GM12878 (cell line): ENCODE results near the gene LNX2. TPM values are rescaled to one million over a fixed set of nuclear protein-coding genes. Genes with fewer than 3 reads are reported as not detected.

Experiments used
- ATAC-seq: fragments of 200-7000 bp; cut with Tn5 transposase; 3 replicates; pipeline ENCODE4 v1.9.1; 2020; ENCODE audit warnings: mild to moderate bottlenecking, moderate library complexity
- BruUV-seq: library from RNA; stranded (reverse); fragments of 400-500 nt; replicated peaks from 2 replicates; lab custom pipeline; 2021; lab: Mats Ljungman, UMichigan
- CTCF ChIA-PET: fragments of 300-600 bp; sonication (Branson Sonifier 250); formaldehyde crosslinking; extraction: SDS; loops from one replicate; lab custom pipeline; 2021; ENCODE audit warnings: inconsistent platforms; lab: Yijun Ruan, JAX
- POLR2A ChIA-PET: fragments of 350-600 bp; formaldehyde crosslinking; extraction: SDS; loops from one replicate; lab custom pipeline; 2021; ENCODE audit warnings: inconsistent platforms; lab: Charles Lee
- RAD21 ChIA-PET: fragments of 300-600 bp; sonication (Branson Sonifier 250); formaldehyde crosslinking; loops from one replicate; lab custom pipeline; 2023; ENCODE audit warnings: antibody characterized with exemption; ENCODE audit not compliant: unreplicated experiment; lab: Charles Lee
- SMC1A ChIA-PET: fragments of 300-600 bp; sonication (Branson Sonifier 250); formaldehyde crosslinking; loops from one replicate; lab custom pipeline; 2023; ENCODE audit not compliant: unreplicated experiment, uncharacterized antibody; lab: Charles Lee
- DNase-seq: peaks from one replicate; pipeline ENCODE4 v3.0.0-alpha.2; 2011; ENCODE audit warnings: low read depth, low spot score
- FAIRE-seq: peaks from 3 replicates; lab custom pipeline; 2011; peaks lifted over from hg19 to GRCh38; lab: Jason Lieb, UNC
- H2AFZ ChIP-seq: 2 replicates; pipeline ENCODE4 v1.6.0; 2011; ENCODE audit warnings: low read depth, low read length, control low read depth; ENCODE audit not compliant: control insufficient read depth
- H3K27ac ChIP-seq: 2 replicates; pipeline ENCODE4 v1.5.1; 2011; ENCODE audit warnings: control low read depth; ENCODE audit not compliant: control insufficient read depth, insufficient read depth
- H3K27me3 ChIP-seq, 2 experiments: replicated peaks in 1 of 2; 2 replicates each; pipeline versions ENCODE4 v1.6.0 to v1.6.1; 2011; ENCODE audit warnings: low read length in 1 of 2; ENCODE audit not compliant: control insufficient read depth in 2 of 2, insufficient read depth in 2 of 2
- H3K36me3 ChIP-seq, 2 experiments: 2 replicates each; pipeline ENCODE4 v1.5.1; 2011; ENCODE audit warnings: low read length in 1 of 2; ENCODE audit not compliant: control insufficient read depth in 2 of 2, insufficient read depth in 2 of 2
- H3K4me1 ChIP-seq: 2 replicates; pipeline ENCODE4 v1.6.1; 2011; ENCODE audit warnings: mild to moderate bottlenecking, low read length, moderate library complexity, mixed read lengths; ENCODE audit not compliant: control insufficient read depth, insufficient read depth
- H3K4me2 ChIP-seq: 2 replicates; pipeline ENCODE4 v1.6.0; 2011; ENCODE audit warnings: control low read depth; ENCODE audit not compliant: control insufficient read depth, insufficient read depth
- H3K4me3 ChIP-seq: fragments of 200-600 bp; sonication (generic); 2 replicates; pipeline ENCODE4 v1.5.1; 2016
- H3K79me2 ChIP-seq: 2 replicates; pipeline ENCODE4 v1.6.0; 2011; ENCODE audit warnings: low read length; ENCODE audit not compliant: control insufficient read depth, insufficient read depth
- H3K9ac ChIP-seq: 2 replicates; pipeline ENCODE4 v1.8.0; 2011; ENCODE audit warnings: low read length, control low read depth, mixed read lengths; ENCODE audit not compliant: control insufficient read depth, insufficient read depth
- H3K9me3 ChIP-seq: replicated peaks from 3 replicates; pipeline ENCODE4 v1.5.1; 2011; ENCODE audit warnings: mild to moderate bottlenecking, low read length; ENCODE audit not compliant: control insufficient read depth, insufficient read depth
- H4K20me1 ChIP-seq: 2 replicates; pipeline ENCODE4 v1.6.0; 2011; ENCODE audit not compliant: control insufficient read depth, insufficient read depth
- BCL11A ChIP-seq: IDR thresholded peaks from 2 replicates; pipeline ENCODE4 v1.6.1; 2011; ENCODE audit warnings: low read depth, low read length
- BCL3 ChIP-seq: IDR thresholded peaks from 2 replicates; pipeline ENCODE4 v1.6.1; 2011; ENCODE audit warnings: borderline replicate concordance, low read depth, mild to moderate bottlenecking, moderate library complexity, low read length; ENCODE audit not compliant: insufficient read depth, poor library complexity, severe bottlenecking
- BHLHE40 ChIP-seq, 2 experiments: fragments of 450-650 bp in 1 of 2; IDR thresholded peaks; 2 replicates each; pipeline ENCODE4 v1.6.1; 2011 to 2017; ENCODE audit warnings: low read depth in 2 of 2, borderline replicate concordance in 1 of 2, improper control_type of control experiment in 1 of 2, low read length in 1 of 2, mild to moderate bottlenecking in 1 of 2
- BMI1 ChIP-seq: fragments of 450-650 bp; IDR thresholded peaks from 2 replicates; pipeline ENCODE4 v1.6.1; 2016; ENCODE audit warnings: mild to moderate bottlenecking, moderate library complexity, borderline replicate concordance
- ELK1 ChIP-seq: IDR thresholded peaks from 2 replicates; pipeline ENCODE4 v1.6.1; 2012; ENCODE audit warnings: low read depth, low read length, improper control_type of control experiment
- HCFC1 ChIP-seq: fragments of 150-350 bp; IDR thresholded peaks from 2 replicates; pipeline ENCODE4 v1.6.1; 2014; ENCODE audit warnings: low read length
- IRF3 ChIP-seq: fragments of 450-650 bp; IDR thresholded peaks from 2 replicates; pipeline ENCODE4 v1.6.1; 2014; ENCODE audit warnings: mild to moderate bottlenecking
- MXI1 ChIP-seq: fragments of 150-350 bp; IDR thresholded peaks from 2 replicates; pipeline ENCODE4 v1.6.1; 2011; ENCODE audit warnings: low read depth, mild to moderate bottlenecking, inconsistent platforms, low read length, improper control_type of control experiment
- POLR2AphosphoS5 ChIP-seq: IDR thresholded peaks from 2 replicates; pipeline ENCODE4 v1.6.1; 2011; ENCODE audit warnings: mild to moderate bottlenecking, low read length, inconsistent platforms
- RB1 ChIP-seq: fragments of 450-650 bp; formaldehyde crosslinking; IDR thresholded peaks from 2 replicates; pipeline ENCODE4 v1.6.1; 2017; ENCODE audit warnings: mild to moderate bottlenecking, borderline replicate concordance
- SMARCA5 ChIP-seq: fragments of 450-650 bp; IDR thresholded peaks from 2 replicates; pipeline ENCODE4 v1.6.1; 2017; ENCODE audit warnings: mild to moderate bottlenecking
- ZNF207 ChIP-seq: fragments of 450-650 bp; IDR thresholded peaks from 2 replicates; pipeline ENCODE4 v1.6.1; 2014; ENCODE audit warnings: antibody characterized with exemption, mild to moderate bottlenecking, borderline replicate concordance
- ZNF622 ChIP-seq: fragments of 450-650 bp; IDR thresholded peaks from 2 replicates; pipeline ENCODE4 v1.6.1; 2017; ENCODE audit warnings: mild to moderate bottlenecking, inconsistent platforms
- WGBS: methylation state at CpG from one replicate; pipeline ENCODE4 v1.1.6; 2016; ENCODE audit warnings: low lambda C conversion rate; ENCODE audit not compliant: insufficient replicate concordance, insufficient coverage; ENCODE audit errors: missing lambda C conversion rate; 5-methylcytosine and 5-hydroxymethylcytosine counted together
- in situ Hi-C: fragments of 300-500 bp; cut with MboI; formaldehyde crosslinking; loops from 9 replicates; pipeline ENCODE4 v1.14.3; 2018; ENCODE audit warnings: mixed read lengths
- intact Hi-C: fragments of 100-400 bp; cut with micrococcal nuclease; formaldehyde crosslinking; loops from one replicate; pipeline ENCODE4 v1.14.2; 2022; ENCODE audit not compliant: unreplicated experiment
- polyA plus RNA-seq, 11 experiments: library from polyadenylated mRNA; depleted of rRNA in 4 of 11; unstranded in 6 of 11; stranded (reverse) in 5 of 11; fragments of >200 nt; fragmentation: Nextera tagmentation in 4 of 11; fragmentation: Illumina TruSeq in 1 of 11; extraction: Ambion mirVana in 4 of 11; extraction: Trizol in 1 of 11; gene quantifications; 1 replicate in 1 of 11; 2 replicates in 10 of 11; pipeline versions ENCODE4 v1.2.1 to v1.2.3, GENCODE V29; 2011 to 2016; ENCODE audit warnings: inconsistent platforms in 2 of 11, missing spikeins in 2 of 11, low read depth in 1 of 11
- total RNA-seq, 4 experiments: library from RNA; depleted of rRNA in 3 of 4; stranded (reverse); fragments of >200 nt in 3 of 4; fragmentation: Illumina TruSeq in 1 of 4; extraction: Trizol in 1 of 4; gene quantifications; 2 replicates each; pipeline versions ENCODE4 v1.2.1 to v1.2.3, GENCODE V29; 2013 to 2021

The LNX2 gene
- total and polyA plus RNA-seq, 10 of the 15 experiments (the other 5 are each of a cell fraction or from before 2014, with no cell fraction given), result 1.3 to 7.7 (median 4.4) TPM

- no peak for TF ChIP-seq ELK1
- TF ChIP-seq BCL11A, result no peak
- TF ChIP-seq BHLHE40 (IDR thresholded peaks at IDR 0.05; ENCODE audit: borderline replicate concordance in 1 of 2, low read depth in 2 of 2, low read length in 1 of 2), result no peak
- TF ChIP-seq HCFC1, result no peak
- TF ChIP-seq BCL3, result no peak
- no peak for TF ChIP-seq MXI1
- no peak for TF ChIP-seq ZNF622
- TF ChIP-seq ZNF207, result no peak
- TF ChIP-seq RB1, result no peak
- TF ChIP-seq SMARCA5, result no peak
- TF ChIP-seq, all 136 proteins: peak for 0
Observed at GRCh38 chr13:27638001-27638400, 17.7 kb upstream of the LNX2 start (continued).

GRCh38 chr13:27637289-27637626, 16.9 kb upstream of the LNX2 start:
- Histone ChIP-seq H4K20me1 (no peaks in the 10 kb centered on the region), H3K4me1 (no peaks in the 10 kb centered on the region), H3K27me3 (no peaks in the 10 kb centered on the region)
- WGBS, result 100% methylated on average over 1 of the region's 1 CpG
- ChIA-PET RAD21 (no interaction called here), SMC1A (interaction anchor here (0.8 kb wide), 1 partner anchor 73 kb away, joined by 4 read pairs; no protein-coding TSS in a partner anchor), CTCF (interaction anchor here (1.2 kb wide), 1 partner anchor 14 kb away, joined by 3 read pairs; no protein-coding TSS in a partner anchor)
- no peak for FAIRE-seq
- TF ChIP-seq IRF3 (no peak), BMI1 (no peak), POLR2AphosphoS5 (no peak)
- TF ChIP-seq, all 136 proteins: peak for 0
- Histone ChIP-seq H3K9me3 (no peaks in the 10 kb centered on the region), H3K9ac (no peak overlapping the region), H3K79me2 (peaks cover 19% of the 10 kb centered on the region), H3K27ac (no peak overlapping the region), H3K36me3 (peaks cover 0 to 4% of the 10 kb centered on the region in 2 experiments; a peak in 1 of 4 replicates), H3K4me2 (no peak overlapping the region), H2AFZ (no peak overlapping the region), H3K4me3 (no peak overlapping the region)
- DNase-seq (no peak), ATAC-seq (no peak)
- BruUV-seq, result no TSS peak
- intact Hi-C loops (no loop called here), in situ Hi-C loops (no loop called here)
- POLR2A ChIA-PET, result interaction anchor here (1.0 kb wide), 1 partner anchor 17 kb away, joined by 3 read pairs; no protein-coding TSS in a partner anchor
